Measurements from ENCODE around the gene EXOSC2.

GRCh38 chr9:130745829-130746228, 52.2 kb downstream of the EXOSC2 start:
- no peak for TF ChIP-seq POLR2A (IDR thresholded peaks at IDR 0.05; ENCODE audit: low read depth, low read length)
- TF ChIP-seq POLR2AphosphoS5 (IDR thresholded peaks at IDR 0.05; ENCODE audit: low read depth, low read length) = no peak
- TF ChIP-seq TAF1 (IDR thresholded peaks at IDR 0.05; ENCODE audit: borderline replicate concordance, low read depth, low read length) = no peak

Data from GM12892 (cell line).